ENCODE measurements around the gene RNF208.
"Not testable (repeated sequence)": the region's sequence is repeated elsewhere in the genome, so short reads cannot be mapped to it uniquely, and the experiment has no call there.

RNF208 gene

GRCh38 chr9:137240318-137240840 lies 18.3 kb upstream of the RNF208 start:
- DNase-seq (ENCODE audit: extremely low read depth in 1 of 2, low read depth in 1 of 2): peak; percentile 46 to 59

- not testable (repeated sequence) for DNase-seq (ENCODE audit: extremely low read depth in 1 of 2, low read depth in 1 of 2)
Observed at GRCh38 chr9:137239541-137240200, 17.6 kb upstream of the RNF208 start.

- DNase-seq (ENCODE audit: extremely low read depth in 1 of 2, low read depth in 1 of 2): no peak
Observed at GRCh38 chr9:137237759-137238726, 16.0 kb upstream of the RNF208 start.

- no peak for DNase-seq (ENCODE audit: extremely low read depth in 1 of 2, low read depth in 1 of 2)
Observed at GRCh38 chr9:137236936-137237421, 14.9 kb upstream of the RNF208 start.

GRCh38 chr9:137236238-137236935 lies 14.3 kb upstream of the RNF208 start:
- DNase-seq (ENCODE audit: extremely low read depth in 1 of 2, low read depth in 1 of 2): peak; percentile 83 to 89

- no peak for DNase-seq (ENCODE audit: extremely low read depth in 1 of 2, low read depth in 1 of 2)
Observed at GRCh38 chr9:137235424-137236237, 13.6 kb upstream of the RNF208 start.

GRCh38 chr9:137234758-137235423 lies 12.9 kb upstream of the RNF208 start:
- no peak for DNase-seq (ENCODE audit: extremely low read depth in 1 of 2, low read depth in 1 of 2)

- DNase-seq (ENCODE audit: extremely low read depth in 1 of 2, low read depth in 1 of 2): no peak
Observed at GRCh38 chr9:137234055-137234697, 12.1 kb upstream of the RNF208 start.

GRCh38 chr9:137233143-137233980 lies 11.3 kb upstream of the RNF208 start:
- DNase-seq (ENCODE audit: extremely low read depth in 1 of 2, low read depth in 1 of 2): no peak

- no peak for DNase-seq (ENCODE audit: extremely low read depth in 1 of 2, low read depth in 1 of 2)
Observed at GRCh38 chr9:137232510-137232909, 10.5 kb upstream of the RNF208 start.

GRCh38 chr9:137232101-137232500 lies 10.1 kb upstream of the RNF208 start:
- DNase-seq (ENCODE audit: extremely low read depth in 1 of 2, low read depth in 1 of 2): no peak

- DNase-seq (ENCODE audit: extremely low read depth in 1 of 2, low read depth in 1 of 2): no peak
Observed at GRCh38 chr9:137231372-137232039, 9.5 kb upstream of the RNF208 start.

- DNase-seq (ENCODE audit: extremely low read depth in 1 of 2, low read depth in 1 of 2): no peak
Observed at GRCh38 chr9:137230705-137231371, 8.8 kb upstream of the RNF208 start, which contains the start of gene SLC34A3. Gene SLC34A3, plus strand, starts transcription at chr9:137230901. Its CDS starts 802 bp downstream, at chr9:137231703.

- no peak for DNase-seq (ENCODE audit: extremely low read depth in 1 of 2, low read depth in 1 of 2)
Observed at GRCh38 chr9:137229903-137230704, 8.1 kb upstream of the RNF208 start.

GRCh38 chr9:137228968-137229896 lies 7.2 kb upstream of the RNF208 start:
- no peak for DNase-seq (ENCODE audit: extremely low read depth in 1 of 2, low read depth in 1 of 2)
